Measurements from ENCODE around the gene KERA.

Gene KERA

GRCh38 chr12:91073426-91073825 lies 15.6 kb upstream of the KERA start:
- DNase-seq, result no peak

GRCh38 chr12:91072931-91073330 lies 15.1 kb upstream of the KERA start:
- no peak for DNase-seq

DNA sequence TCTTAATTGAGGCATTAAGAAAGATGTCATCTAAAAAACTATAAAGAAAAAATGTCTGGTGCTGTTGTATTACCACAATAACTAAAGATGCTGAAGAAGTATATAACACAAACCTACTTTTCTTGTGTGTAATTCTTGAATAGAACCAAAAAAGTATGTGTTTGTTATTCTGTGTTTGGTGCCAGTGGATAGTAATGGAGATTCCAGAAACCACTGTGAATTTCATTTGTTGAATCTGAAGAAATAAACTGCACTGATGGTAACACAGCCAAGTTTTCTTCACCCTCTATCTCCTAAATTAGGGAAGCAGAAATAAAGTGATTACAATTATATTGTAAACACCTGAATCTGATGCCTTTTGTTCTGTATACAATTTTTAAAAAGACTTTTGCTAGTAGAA lies 13.1 kb upstream of the KERA start:
- DNase-seq, result no peak

DNA sequence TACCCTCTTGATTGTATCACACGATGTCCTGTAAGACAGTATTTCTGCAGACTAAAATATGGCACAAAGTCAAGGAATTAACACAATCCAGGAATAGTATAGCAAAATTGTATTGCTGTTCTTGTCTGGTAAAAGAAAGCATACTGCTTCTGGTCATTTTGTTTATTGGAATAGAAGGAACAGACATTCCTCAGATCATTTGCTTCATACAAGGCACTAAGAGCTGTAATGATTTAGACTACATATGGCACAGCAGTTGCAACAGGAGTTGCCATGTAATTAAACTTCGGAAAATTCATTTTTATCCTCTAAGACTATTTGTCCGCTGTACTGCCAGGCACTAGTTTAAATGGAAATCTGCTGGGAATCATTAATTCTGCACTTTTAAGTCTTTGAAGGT lies 7.6 kb upstream of the KERA start:
- no peak for DNase-seq

- DNase-seq, result no peak
Observed at GRCh38 chr12:91064640-91065039, 6.8 kb upstream of the KERA start.

GRCh38 chr12:91061091-91061490 lies 3.3 kb upstream of the KERA start:
- no peak for DNase-seq

DNA sequence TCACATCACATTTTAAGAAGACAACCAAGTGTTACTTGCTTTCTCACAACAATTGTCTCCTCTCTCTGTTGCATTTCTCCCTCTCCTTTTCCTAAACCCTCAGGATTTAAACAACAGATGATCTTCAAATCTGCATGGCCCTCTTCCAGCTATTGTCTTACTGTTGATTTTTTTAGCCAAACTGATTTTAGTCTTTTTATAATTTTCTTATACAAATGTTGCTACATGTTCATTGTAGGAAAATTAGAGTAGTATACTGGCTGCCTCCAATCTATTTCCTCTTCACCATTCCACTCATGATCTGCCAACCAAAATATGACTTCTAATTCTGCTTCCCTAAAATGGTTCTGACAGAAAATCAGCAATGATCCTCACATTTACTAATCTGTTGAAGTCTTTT lies 1.4 kb upstream of the KERA start:
- DNase-seq, result no peak

GRCh38 chr12:91058786-91059185 lies 962 bp upstream of the KERA start:
- DNase-seq, result no peak

GRCh38 chr12:91056488-91056887 lies 1.3 kb downstream of the KERA start:
- no peak for DNase-seq

GRCh38 chr12:91055976-91056375 lies 1.8 kb downstream of the KERA start:
- DNase-seq, result no peak

DNA sequence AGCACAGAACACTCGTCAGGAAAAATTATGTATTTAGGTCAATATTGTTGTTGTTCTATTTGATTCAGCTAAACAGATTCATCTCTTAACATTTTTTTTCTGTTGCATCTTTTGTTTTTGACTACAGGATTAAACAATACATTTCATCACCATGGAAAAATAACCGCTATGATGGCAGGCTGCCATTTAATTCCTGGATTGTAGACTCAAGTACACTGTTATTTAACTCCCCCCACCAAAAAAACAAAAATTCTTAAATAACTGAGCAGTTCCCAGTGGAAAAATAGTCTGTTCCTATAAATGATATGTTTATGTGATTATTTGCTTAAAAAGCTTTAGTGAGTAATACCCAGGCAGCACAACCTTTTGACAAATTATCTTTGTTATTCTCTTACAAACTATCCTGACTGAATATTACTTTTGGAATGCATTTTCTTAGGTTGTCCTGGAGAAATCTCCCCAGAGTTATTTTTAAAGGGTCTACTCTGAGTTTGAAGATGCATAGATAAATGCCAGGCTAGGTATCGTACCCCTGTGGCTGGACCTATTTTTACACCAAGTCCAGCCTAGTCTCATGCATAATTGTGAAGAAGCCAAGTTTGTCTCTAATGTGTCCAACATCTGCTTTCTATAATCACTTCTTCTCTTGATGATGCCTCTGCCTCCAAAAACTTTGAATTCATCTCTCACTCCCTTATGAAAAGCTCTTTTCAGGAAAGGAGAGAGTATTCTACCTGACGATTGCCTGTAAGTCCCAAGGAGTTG lies 3.7 kb downstream of the KERA start:
- DNase-seq, result no peak

- DNase-seq, result no peak
Observed at GRCh38 chr12:91052026-91052425, 5.8 kb downstream of the KERA start.

DNA sequence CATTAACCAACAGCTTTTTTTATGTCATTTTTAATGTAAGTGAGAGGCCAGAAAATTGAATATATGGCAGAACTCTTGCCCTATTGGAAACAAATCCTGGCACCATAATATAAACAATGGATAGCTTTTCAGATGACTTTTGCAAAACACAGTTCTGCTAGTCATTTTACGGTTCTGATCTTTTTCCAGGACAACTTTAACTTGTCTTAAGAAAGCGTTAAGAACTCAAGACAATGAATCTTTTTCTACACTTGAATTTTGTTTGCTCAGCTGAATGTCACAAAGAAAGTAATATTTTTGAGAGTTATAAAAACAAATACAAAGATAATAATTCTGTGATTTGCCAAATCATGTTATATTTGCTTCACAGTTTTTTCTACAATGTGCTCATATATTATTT lies 13.2 kb downstream of the KERA start:
- no peak for DNase-seq

DNA sequence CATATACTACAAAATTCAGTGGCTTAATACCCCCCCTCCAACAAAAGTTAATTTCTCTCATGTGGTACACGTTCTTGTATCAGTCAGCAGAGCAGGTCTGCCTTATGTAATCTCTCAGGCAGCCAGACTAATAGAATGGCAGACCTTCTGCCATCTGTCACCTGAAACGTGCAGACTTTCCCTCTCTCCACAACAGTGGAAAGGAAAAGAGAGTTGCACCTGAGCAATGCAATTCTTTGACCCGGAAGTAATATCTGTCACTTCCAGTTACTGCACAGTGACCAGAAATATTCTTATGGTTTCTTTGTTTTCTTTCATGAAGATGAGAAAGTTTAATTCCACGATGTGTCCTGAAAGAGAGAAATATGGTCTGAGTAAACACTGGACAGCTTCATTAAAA lies 14.4 kb downstream of the KERA start:
- no peak for DNase-seq

DNA sequence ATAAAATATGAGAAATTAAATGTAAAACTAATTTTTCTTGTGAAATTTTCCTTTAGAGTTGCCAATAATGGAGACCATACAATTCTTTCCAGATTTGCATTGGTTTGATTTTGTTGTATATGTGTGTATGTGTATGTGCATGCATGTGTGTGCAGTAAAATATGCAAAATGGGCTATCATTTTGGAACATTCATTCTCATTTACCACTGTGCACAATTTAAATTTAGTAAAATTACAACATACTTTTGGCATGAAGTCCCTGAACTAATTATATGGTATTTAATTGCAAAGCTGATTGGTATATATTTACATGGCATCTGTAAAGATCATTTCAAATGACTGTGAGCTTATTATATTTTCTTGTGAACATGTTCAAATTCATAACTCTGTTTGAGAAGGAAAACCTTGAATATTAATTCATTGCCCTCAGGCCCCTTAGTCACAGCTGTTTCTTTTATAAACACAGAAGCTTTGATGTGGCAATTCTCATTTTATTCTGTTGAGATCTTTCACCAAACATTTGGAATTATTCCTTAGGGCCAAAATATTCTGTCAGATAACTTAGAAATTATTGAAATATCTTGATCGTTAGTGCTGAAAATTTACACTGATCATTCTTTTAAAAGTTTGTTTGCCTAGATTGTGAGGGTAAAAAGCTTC lies 17.6 kb downstream of the KERA start:
- DNase-seq, result no peak

- no peak for DNase-seq
Observed at GRCh38 chr12:91037276-91037675, 20.5 kb downstream of the KERA start.

- no peak for DNase-seq
Observed at GRCh38 chr12:91033251-91033650, 24.6 kb downstream of the KERA start.

DNA sequence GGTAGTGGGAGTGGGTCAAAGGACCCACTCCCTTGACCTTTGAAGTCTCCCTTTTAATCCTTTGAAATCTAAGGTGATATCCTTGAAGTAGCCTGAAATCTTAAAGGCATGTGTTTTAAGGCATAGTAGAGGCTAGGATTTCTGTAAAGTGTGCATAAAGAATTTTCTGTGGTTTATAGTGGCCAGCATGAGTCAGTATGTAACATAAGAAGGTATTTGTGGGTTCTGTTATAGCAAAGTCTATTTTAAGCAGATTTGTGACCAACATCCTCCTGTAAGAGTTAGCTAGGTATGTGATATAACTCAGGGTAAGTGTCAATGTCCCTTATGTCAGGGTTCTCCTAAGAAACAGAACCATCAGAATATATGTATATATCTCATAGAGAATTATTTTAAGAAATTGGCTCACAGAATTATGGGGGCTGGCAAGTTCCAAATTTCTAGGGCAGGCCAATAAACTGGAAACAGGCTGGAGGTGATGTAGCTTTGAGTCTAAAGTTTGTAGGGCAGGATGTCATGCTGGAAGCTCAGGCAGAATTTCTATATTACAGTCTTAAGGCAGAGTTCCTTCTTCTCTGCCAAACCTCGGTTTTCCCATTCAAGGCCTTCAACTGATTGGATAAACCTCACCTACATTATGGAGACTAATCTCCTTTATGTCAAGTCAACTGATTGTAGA lies 34.4 kb downstream of the KERA start:
- DNase-seq, result no peak

GRCh38 chr12:91021076-91021475 lies 36.7 kb downstream of the KERA start:
- no peak for DNase-seq

GRCh38 chr12:91019455-91019854 lies 38.4 kb downstream of the KERA start:
- no peak for DNase-seq

DNA sequence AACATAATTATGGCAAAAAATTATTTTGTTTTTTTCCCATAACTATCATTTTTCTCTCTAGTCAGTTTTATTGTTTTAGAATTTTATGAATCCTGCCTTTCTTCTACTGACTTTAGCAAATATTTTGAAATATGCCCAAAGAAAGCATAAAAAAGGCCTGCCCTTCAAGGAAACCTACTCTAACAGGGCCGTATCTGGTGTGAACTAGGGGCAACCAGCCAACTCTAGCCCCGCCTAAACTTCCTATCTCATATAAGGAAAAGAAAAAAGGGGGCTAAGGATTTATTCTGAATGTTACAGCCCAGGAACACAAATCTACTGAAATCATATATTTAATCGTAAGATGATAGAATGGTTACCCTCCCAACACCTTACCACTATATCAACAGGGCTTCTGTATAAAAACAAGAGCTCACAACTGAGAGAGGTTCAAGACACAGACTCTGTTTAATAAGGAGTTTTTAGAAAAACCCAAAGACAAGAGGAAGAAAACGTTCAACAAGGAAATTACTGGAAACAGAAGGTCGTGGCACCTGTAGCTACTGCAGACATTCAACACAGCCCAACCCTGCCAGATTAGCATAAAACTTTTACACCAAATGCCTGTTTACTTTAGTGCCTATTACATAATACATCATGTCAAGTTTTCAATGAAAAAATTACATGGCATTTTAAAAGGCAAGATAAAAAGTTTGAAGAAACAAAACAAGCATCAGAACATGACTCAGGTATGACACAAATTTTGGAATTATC lies 40.1 kb downstream of the KERA start:
- no peak for DNase-seq

GRCh38 chr12:91017043-91017442 lies 40.8 kb downstream of the KERA start:
- DNase-seq, result no peak

DNA sequence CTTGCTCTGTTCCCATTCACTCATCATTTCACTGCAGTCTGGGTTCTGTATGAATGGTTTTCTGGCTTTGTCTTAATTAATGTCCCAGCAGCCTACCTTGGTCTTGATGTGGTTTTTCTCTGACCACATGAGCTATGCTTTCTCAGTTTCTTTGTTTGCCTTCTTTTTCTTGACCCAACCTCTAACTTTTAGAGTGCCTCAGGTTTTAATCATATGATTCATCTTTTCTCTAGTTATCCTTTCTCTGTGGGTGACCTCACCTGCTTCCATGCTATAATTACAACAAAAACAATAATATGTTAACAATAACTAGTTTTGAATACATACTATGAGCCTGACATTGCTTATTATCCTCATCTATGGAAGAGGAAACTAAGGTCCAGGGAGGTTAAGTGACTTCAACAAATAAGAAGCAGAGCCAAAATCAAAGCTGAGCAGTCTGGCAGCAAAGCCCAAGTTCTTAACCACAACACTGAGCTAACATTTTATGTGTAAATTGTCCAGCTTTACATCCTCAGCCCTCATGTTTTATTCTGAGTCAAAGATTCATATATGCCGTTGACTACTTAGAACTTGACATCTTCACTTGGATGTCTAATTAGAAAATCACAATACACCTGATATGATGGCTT lies 48.4 kb downstream of the KERA start:
- DNase-seq, result peak; percentile 73

Measured in kidney glomerular epithelial cell (primary cell).